NCI-H1930 (cell line): ENCODE measurements around the gene GNB1.
A peak's percentile ranks its signal among the peaks of the same experiment; 100 is the strongest.

Experiments
- DNase-seq, 2 experiments: peaks; one replicate each; lab custom pipeline; 2025; lab: John Stamatoyannopoulos, UW

GNB1 gene

DNA sequence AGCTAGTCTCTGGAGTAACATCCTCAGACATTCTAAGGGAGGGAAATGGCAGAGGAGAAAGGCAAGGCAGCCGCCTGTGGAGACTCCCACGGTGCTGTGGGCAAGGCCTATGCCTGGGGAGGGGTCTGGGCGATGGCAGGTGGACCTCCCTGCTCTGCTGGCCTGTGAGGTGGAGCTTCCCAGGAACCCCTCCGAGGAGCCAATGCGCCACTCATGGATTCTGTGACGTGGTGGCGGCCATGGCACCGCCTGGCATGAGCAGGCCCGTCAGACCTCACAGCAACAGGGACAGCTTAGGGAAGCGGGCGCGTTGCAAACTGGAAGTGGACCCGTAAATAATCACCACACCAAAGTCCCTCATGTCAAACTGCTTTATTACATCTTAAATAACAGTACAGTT, 106.0 kb downstream of the GNB1 start:
- no peak for DNase-seq

DNA sequence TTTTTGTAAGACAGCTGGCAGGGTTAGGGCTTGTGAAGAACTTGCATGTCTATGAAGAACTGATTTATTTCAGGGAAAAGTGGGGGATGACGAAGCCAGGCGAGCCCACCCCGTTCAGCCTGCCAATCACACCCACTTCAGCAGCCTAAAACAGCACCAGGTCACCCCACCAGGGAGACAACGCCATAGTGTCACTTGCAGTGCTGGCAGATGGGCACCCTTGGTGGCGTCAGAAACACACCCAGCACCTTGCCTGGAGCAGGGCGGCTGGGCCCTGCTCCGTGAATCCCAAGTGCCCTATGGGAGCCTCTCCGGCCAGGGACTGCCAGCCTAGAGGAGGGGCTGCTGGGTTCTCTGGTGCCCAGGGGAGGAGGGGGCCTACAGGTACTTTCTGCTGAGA, 107.6 kb downstream of the GNB1 start:
- no peak for DNase-seq

DNA sequence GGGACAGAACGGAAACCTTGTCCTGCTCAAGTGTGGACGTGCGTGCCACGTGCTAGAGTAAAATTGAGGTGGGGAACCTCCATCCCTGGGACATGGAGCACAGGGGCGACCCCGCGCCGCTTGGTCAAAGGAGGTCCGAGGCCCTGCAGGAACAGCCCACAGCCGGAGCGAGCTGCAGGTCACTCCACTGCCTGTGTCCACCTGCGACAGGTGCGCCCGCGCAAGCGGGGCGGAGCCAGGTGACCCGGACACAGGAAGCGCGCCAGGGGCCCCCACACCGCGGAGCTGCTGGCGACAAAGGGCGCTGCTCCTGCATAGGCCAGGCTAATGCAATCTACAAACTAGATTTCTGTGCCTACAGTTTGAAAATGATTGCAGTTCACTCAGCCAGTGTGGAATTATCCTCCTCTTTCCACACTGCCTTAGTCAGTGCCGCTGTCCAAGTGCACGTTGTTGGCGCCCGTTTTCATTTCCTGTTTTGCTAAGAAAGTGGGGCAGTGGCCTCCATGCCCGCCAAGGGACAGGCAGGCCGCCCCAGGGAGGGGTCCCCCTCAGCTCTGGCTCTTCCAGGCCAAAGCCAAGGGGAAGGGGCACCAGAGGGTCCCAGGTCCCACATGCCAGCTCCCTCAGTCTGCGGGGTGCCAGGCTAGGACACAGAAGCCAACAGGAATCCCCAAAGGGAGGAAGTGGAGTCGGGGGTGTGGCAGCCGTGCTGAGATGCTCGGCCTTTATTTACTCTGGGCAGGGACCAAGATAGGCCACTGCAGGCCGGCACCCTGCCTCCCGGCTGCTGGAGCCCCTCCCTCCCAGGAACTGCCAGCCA, 108.3 kb downstream of the GNB1 start:
- no peak for DNase-seq

DNA sequence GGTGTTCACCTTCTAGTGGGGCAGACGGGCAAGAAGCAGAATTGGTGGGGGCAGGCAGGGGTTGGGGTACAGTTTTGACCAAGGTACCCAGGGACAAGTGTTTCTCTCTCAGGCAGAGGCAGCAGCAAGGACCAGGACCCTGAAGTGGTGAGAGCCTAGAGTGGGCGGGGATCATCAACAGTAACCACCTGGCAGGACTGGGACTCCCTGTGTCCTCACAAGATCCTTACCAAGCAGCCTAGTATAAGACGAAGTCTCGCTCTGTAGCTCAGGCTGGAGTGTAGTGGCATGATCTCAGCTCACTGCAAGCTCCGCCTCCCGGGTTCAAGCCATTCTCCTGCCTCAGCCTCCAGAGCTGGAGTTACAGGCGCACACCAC, 109.4 kb downstream of the GNB1 start:
- no peak for DNase-seq

DNA sequence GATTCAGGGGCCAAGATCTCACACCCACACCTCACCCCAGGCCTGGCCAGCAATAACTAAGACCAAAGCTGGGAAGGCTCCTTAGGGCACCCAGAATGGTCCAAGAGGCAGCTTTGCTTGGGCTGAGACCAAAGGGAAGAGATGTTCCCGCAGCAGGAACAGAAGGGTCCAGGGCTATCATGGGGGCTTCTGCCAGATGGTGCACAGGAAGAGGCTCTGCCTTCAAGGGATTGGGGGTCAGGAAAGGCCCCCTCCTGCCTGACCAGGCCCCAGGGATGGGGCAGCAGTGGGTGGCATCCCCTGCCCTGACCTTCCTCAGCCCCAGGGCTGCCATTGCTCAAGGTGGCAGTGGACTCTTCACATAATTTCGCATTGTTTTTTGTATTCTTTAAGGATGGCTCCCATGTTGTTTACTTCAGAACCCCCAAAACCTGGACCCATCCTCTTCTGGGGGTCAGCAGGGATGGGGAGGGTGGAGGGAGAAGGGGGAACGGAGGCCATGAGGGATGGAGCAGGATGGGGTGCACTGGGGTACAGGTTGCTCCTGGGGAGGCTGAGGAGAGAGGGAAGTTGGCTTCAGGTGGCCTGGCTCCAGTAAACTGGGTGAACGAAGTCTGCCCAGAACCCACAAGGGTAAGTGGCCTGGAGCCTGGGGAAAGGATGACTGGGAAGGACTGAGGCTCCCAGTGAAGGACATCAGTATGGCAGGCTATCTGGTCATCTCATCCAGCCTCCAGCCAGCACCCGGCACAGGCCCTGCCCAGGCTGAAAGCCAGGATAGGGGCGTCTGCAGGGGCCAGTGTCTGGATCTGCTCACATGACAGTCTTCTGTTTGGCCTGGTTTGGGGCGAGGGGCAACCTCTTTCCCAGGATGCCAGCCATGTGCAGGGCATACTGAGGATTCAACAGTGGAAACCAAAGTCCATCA, 110.0 kb downstream of the GNB1 start:
- no peak for DNase-seq

DNA sequence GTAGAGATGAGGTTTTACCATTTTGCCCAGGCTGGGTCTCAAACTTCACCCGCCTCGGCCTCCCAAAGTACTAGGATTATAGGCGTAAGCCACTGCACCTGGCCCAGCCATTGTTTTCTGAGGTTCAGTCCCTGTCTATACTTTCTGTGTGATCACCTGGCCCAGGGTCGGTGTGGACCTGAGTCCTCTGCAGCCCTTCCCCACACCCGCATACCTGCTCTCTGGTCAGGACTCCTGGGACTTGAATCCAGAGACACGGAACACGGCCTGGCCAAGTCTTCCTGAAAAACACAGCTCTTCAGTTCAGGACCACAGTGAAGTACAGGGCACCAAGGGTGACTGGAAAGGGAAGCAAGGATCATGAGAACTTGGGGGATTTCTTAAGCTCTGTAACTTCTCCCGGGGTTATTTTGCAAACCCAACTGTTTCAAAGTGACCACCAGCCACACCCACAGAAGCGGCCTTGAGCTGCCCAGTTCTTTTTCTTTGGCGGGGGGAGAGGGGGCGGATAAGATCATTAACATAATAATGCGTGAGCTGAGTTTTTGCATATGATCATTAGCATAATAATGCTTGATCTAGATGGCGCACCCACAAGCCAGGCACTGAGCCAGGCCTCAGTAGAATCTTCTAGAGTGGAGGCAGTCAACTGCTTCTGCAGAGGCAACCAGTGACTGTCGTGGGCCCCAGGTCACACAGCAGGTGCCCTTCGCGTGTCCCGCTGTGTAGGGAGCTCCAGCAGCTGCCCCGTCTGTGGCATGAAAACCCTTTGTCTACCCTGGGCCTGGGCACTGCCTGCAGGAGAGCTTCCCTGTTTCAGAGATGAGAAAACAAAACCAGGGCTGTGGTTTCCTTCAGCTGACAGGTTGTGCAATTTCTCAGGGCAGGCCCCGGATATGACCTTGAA, 110.9 kb downstream of the GNB1 start:
- no peak for DNase-seq

DNA sequence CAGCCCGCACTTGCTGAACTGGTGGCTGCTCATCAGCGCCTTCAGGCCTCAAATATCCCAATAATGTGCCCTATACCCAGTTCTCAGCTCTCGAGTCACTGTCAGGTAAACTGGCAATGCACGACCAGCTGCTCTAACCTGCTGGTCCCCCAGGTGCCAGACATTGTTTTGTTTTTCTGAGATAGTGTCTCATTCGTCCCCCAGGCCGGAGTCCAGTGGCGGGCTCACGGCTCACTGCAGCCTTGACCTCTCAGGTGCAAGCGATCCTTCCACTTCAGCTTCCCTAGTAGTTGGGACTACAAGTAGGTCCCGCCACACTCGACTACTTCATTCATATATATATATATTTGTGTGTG, 111.6 kb downstream of the GNB1 start:
- no peak for DNase-seq

DNA sequence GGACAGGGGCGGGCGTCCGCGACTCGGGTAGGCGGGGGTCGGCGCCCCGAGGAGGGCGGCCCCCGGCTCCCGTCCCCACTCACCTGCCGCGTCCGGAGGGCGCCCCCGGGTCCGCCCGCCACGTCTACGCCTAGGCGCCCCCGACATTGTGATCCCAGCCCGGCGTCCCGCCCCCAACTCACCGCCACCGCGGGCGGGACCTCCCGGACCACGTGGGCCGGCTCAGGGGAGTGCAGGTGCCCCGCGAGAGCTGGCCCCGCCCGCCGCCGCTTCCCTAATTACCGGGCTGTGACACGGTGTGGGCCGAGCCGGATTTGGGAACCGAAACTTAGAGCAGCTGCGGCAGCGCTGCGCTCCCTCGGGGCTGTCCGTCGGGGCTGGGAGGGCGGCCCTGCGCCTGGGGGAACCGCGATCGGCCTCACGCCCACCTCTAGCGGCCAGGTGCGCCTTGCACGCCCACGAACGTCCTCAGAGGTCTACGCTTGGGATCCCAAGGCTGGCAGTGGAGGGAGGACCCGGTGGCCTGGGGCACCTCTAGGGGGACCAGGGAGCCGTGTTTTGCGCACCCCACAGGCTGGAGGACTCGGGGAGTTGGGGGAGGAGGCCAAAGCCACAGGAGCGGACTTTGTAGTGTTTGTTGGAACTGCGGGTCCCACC, 112.1 kb downstream of the GNB1 start:
- DNase-seq, result peak; percentile 25 to 52

DNA sequence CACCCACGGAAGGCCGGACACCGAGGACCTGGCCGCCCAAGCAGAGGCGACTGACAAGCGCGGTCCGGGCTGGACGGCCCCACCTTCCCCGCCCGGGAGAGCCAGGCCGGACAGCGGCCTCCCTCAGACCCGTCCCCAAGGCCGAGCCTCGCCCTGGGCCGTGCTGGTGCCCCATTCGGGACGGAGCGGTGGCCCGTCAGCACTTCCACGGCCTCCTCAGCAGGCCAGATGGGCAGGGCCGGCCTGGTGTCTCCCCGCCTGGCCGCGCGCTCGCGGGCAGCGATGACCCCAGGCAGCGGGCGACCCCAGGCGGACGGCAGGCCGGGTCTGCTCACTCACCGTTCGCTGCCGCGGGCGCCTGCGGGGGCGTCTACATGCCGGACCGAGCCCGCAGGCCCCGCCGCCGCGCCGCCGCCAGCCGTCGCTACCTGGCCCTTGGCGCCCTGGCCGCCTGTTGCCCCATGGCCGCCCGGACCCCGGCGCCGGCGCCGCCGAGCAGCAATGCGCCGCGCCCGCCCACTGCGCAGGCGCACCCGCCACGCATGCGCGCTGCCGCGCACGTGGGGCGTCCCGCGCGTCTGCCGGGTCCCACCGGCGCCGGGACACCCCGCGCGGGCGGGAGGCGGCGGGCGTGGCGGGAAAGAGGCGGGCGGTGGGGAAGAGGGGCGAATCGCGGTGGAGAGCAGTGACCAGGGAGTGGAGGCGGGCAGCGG, 112.8 kb downstream of the GNB1 start, which contains the start of gene NADK:
Gene NADK (minus strand): TSS at position 521 of the 713 bp plus-strand sequence. CDS start 13,064 bp downstream, outside the sequence.
- DNase-seq, result peak; percentile 61 to 78

DNA sequence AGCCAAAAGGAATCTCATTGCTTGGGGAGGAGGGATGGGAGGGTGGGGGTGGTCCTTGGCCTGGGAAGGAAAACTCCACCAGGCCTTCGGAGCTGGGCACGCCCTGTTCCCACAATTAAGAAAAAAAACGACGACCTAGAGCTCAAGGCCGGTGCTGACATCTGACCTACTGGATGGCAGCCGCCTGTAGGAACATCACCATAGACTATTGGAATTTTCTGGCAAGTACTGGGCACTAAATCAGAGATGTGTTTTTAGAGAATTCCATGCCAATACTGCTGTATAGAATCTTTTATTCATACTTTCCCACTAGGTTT, 113.3 kb downstream of the GNB1 start:
- no peak for DNase-seq

DNA sequence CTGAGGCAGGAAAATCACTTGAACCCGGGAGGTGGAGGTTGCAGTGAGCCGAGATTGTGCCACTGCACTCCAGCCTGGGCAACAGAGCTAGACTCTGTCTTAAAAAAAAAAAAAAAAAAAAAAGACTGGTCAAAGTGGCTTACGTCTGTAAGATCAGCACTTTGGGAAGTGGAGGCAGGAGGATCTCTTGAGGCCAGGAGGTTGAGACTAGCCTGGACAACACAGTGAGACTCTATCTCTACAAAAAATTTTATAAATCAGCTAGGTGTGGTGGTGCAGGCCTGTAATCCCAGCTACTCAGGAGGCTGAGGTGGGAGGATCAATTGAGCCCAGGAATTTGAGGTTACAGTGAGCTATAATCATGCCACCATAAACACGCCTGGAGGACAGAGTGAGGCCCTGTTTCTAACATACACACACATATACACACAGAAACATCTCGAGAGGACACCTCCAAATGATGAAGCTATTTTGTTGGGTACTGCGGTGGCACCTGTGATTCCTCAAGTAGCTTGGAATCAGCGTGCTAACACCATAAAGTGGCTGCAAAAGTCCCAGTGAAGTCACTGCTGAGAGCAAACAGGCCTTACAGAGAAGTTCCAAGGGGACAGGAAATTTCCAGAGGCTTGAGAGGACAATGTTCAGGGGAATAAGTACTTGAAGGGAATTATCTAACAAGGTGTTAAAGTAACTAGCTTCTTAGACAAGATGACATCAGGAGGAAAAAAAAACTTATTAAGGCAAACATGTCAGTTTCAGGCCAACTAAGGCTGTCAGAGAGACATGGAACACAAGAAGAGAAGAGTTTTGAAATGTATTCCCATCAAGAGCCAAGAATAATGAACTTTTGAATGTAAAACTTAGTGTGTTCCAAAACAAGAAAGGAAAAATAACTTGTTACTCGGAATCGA, 114.0 kb downstream of the GNB1 start:
- DNase-seq, result no peak

DNA sequence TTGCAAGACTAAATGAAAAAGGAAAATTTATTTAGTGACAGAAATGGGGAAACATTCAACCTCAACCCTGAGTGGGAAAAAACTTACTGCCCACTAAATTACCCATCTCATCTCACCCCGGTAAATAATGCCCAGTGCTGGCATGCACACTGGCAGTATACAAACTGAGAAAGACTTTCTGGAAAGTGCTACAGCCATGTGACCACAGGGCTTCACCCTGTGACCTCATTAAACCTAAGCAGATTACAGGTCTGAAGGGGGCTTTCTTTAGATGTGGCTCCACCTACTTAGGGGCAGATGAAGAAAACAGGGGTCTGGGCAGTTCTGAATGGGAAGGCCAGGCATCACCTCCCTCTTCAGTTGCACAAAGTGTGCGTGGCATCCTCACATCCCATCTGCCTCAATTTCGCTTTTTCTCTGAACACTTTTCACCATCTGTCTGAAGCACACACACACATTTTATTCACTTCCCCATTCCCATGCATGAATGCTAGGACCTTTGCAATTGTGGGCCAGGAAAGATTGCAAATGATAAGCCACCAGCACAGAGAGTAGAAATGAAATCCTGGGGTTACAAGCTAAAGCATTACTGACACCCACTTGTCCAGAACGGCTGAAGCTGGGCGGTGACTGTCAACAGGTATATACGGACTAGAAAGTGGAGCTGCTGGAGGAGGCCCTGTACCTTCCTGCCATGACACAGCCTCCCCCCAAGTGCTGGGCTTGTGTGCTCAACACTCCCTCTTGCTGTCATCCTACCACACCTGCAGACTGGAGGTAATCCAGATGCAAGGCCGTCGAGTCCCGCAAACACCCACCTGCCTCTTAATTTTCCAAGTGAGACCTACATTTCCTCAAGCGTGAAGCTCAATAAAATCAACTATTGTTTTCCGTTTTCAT, 115.3 kb downstream of the GNB1 start:
- DNase-seq, result no peak

DNA sequence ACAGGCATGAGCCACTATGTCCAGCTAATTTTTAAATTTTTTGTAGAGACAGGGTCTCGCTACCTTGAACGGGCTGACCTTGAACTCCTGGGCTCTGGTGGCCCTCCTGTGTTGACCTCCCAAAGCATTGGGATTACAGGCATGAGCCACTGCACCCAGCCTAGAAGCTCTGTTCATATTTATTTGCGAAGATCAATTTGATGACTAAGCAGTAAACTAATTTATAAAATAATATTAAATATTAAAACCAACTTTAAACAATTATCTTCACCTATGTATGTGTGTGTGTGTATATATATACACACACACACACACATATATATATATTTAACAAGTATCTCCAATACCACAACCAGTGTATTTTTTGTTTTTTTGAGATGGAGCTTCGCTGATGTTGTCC, 117.0 kb downstream of the GNB1 start:
- no peak for DNase-seq

DNA sequence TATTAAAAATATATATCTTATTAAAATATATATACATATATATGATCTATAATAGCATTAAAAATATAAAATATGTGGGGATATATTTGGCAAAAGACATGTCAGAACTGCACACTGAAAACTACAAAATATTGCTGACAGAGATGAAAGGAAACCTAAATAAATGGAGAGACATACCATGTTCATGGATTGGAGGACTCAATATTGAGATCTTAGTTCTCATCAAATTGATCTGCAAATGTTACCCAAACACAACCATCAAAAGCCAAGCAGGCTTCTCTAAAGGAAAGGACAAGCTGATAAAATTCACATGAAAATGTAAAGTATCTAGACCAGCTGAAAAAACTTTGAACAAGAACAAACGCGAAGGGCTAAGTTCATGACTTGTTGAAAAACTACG, 119.8 kb downstream of the GNB1 start:
- no peak for DNase-seq

DNA sequence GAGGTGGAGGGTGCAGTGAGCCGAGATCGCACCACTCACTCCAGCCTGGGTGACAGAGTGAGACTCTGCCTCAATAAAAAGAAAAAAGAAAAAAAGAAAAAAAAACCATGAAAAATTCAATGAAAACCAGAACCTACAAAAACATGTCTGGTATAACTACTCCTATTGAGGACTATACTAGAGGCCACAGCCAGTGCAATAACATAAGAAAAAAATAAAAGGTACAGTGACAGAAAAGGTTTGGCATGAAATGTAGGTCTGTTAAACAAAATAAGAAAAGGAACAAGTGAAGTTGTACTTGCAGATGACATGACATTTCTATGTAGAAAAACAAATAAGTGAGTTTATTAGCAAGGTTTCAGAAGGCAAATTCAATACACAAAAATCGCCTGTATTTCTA, 120.8 kb downstream of the GNB1 start:
- no peak for DNase-seq

DNA sequence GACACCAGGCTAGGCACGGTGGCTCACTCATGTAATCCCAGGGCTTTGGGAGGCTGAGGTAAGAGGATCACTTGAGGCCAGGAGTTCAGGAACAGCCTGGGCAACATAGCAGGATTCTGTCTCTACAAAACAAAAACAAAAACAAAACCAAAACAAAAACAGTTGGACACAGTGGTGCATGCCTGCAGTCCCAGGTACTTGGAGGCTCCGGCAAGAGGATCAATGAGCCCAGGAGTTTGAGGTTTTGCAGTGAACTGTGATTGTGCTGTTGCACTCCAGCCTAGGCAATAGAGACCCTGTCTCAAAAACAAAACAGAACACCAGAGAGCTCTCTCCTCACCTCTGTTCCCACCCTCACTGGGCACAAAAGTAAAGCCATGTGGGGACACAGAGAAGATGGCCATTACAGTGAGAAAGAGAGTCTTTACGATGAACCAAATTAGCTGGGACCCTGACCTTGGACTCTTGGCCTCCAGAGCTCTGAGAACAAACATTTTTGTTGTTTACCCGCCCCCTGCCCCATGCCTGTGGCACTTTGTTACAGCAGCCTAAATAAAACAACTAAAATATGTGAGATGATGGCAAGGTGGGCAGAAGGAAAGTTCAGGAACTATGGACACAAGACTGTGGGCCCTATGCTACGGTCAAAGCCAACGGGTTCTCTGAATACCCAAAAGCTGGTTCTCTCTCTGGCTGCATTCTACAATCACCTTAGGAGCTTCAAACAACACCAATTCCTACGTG, 122.5 kb downstream of the GNB1 start:
- DNase-seq, result no peak

DNA sequence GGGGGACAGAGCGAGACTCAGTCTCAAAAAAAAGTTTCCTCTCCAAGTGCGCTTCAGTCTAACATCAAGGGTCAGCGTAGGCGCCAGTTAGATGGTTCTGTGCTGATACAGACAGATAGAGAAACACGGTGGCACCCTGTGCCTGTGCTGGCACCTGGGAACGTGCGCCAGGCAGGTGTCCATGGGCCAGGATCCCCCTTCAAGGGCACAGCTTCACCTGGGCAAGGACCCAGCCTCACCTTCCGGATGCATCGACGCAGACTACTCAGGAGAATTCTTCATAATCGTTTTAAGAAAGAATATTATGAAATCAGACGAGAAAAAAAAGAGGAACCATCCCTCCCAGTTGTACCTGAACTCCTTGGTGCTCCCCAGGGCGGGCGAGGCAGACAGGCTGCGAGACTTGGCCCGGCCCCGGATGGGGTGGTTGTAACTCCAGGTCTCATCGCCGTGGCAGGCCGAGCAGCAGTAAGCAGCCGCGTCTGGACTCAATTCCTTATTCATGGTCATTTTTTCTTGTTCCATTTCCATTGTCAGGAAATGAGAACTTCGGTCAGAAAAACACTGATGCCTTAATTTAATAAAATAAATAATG, 125.9 kb downstream of the GNB1 start:
- no peak for DNase-seq
